ENCODE measurements around the gene GJE1. TPM values are rescaled to one million over a fixed set of nuclear protein-coding genes. Genes with fewer than 3 reads are reported as not detected.
"Not testable (repeated sequence)": the region's sequence is repeated elsewhere in the genome, so short reads cannot be mapped to it uniquely, and the experiment has no call there.

Gene GJE1, protein sequence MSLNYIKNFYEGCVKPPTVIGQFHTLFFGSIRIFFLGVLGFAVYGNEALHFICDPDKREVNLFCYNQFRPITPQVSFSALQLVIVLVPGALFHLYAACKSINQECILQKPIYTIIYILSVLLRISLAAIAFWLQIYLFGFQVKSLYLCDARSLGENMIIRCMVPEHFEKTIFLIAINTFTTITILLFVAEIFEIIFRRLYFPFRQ
- total RNA-seq (not detected), polyA plus RNA-seq (not detected)

DNA sequence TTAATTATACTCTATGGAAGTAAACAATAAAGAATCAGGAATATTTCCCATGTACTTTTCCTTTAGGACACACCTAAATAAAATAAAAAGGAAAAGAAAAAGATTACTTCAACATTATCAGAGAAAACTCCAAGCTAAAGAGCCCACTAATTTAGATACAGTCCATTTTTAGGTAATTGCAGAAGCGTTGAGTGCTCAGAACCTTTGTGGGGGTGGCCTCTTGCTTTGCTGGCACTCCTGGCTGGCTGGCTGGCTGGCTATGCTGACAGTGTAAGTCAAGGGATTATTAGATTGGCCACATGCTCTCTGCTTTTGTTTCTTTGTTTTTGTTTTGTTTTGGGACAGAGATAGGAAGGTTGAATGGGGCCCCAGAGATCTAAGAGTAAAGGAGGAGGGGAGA, at the start of gene GJE1:
GJE1 (plus strand) TSS at position 301 of the 400 bp plus-strand sequence. CDS start 234 bp downstream, outside the sequence.
- H3K27ac ChIP-seq (ENCODE audit: insufficient read depth, low read length, poor library complexity, severe bottlenecking) = no peak within 1 kb of the TSS
- H3K4me1 ChIP-seq (ENCODE audit: control insufficient read depth, insufficient read depth, low read length, poor library complexity, severe bottlenecking) = no peaks in the 10 kb centered on the region
- H3K4me1 Mint-ChIP-seq = no peaks in the 10 kb centered on the region
- peaks cover 22% of the 10 kb centered on the region for H3K27me3 ChIP-seq (ENCODE audit: control insufficient read depth, insufficient read depth, low read length)
- H3K27ac Mint-ChIP-seq = peak within 1 kb of the TSS in 1 of 3 donors; percentile 20
- no peak for ATAC-seq (ENCODE audit: low read depth in 2 of 2)
- peaks cover 32% of the 10 kb centered on the region for H3K27me3 Mint-ChIP-seq
- no peak for DNase-seq
- no peaks in the 10 kb centered on the region for H3K9me3 ChIP-seq (ENCODE audit: control insufficient read depth in 2 of 2, low read length in 2 of 2)
- no peaks in the 10 kb centered on the region for H3K36me3 Mint-ChIP-seq
- peaks cover 0 to 2% (median 0%) of the 10 kb centered on the region in 7 donors for H3K9me3 Mint-ChIP-seq
- no peak within 1 kb of the TSS for H3K4me3 Mint-ChIP-seq
- H3K36me3 ChIP-seq (ENCODE audit: control insufficient read depth, insufficient read depth, low read length) = no peaks in the 10 kb centered on the region
- no peak within 1 kb of the TSS for H3K4me3 ChIP-seq (ENCODE audit: low read depth, low read length)

DNA sequence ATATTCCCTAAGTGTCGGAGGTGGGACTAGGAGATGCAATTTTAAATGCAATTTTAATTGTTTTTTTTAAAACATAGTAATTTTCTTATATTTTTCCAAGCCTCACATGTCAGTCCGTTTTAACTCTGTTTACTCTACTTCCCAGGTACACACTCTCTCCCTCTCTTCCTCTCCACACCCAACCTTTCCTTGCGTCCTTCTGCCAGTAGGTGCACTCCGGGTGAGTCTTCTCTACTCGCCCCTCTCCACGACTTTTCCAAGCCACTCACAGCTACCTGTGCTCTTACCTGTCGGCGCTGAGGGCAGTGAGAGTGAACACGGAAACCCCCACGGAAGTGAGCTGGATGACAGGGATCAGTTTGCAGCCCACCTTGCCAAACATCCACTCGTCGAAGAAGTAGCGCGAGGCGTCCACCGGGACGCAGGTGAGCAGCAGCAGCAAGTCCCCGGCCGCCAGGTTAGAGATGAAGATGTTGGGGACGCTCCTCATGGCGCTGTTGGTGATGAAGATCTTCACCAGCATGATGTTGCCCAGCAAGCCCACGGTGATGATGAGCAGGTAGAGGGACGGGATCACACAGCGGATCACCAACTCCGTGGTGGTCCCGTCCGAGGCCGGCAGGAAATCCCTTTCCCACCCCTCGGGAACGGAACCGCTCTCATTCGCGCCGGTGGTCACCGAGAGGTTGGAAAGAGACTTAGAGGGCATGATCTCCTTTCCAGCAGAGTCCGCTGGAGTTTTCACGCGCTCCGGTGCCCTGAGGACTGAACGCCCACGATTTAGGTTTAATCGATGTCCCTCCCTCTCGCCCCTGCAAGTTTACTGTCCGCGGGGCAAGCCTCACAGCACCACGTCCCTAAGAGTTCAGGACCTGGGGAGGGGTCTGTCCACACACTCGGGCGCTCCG, 44.5 kb upstream of the GJE1 start:
- Histone ChIP-seq H3K4me1 (ENCODE audit: control insufficient read depth, insufficient read depth, low read length, poor library complexity, severe bottlenecking) (no peaks in the 10 kb centered on the region), H3K36me3 (ENCODE audit: control insufficient read depth, insufficient read depth, low read length) (no peaks in the 10 kb centered on the region), H3K9me3 (ENCODE audit: control insufficient read depth in 2 of 2, low read length in 2 of 2) (no peaks in the 10 kb centered on the region), H3K27me3 (ENCODE audit: control insufficient read depth, insufficient read depth, low read length) (peaks cover 12% of the 10 kb centered on the region), H3K4me3 (ENCODE audit: low read depth, low read length) (no peak overlapping the region), H3K27ac (ENCODE audit: insufficient read depth, low read length, poor library complexity, severe bottlenecking) (no peak overlapping the region)
- Mint-ChIP-seq H3K9me3 (peaks cover 0 to 3% (median 0%) of the 10 kb centered on the region in 7 donors), H3K36me3 (no peaks in the 10 kb centered on the region), H3K27me3 (peaks cover 16% of the 10 kb centered on the region), H3K4me1 (peaks cover 0 to 6% (median 0%) of the 10 kb centered on the region in 4 donors), H3K4me3 (peak overlapping the region in 1 of 4 donors; percentile 35), H3K27ac (no peak overlapping the region)
- DNase-seq (no peak), ATAC-seq (ENCODE audit: low read depth in 2 of 2) (no peak)

DNA sequence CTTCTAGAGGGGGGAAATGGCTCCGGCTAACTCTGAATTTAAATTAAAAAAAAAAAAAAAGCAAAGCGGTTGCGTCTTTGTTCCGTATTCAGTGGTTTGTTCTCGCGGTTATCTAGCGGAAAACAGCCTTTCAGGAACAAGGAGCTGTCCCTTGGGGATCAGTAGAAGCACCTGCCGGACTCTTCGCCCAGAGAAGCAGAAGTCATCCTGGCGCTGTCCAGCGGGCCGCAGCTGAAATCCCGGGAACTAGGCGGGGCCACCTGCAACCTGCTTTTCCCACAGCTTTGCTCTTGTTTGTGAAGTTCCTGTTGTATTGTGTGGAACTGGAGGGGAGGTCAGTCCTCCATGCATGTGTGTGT, 43.9 kb upstream of the GJE1 start:
- H3K4me1 ChIP-seq (ENCODE audit: control insufficient read depth, insufficient read depth, low read length, poor library complexity, severe bottlenecking) = no peaks in the 10 kb centered on the region
- no peak for DNase-seq
- no peak for ATAC-seq (ENCODE audit: low read depth in 2 of 2)
- Mint-ChIP-seq H3K27me3 (peaks cover 16% of the 10 kb centered on the region), H3K27ac (no peak overlapping the region), H3K4me1 (peaks cover 0 to 6% (median 0%) of the 10 kb centered on the region in 4 donors), H3K4me3 (no peak overlapping the region), H3K36me3 (no peaks in the 10 kb centered on the region), H3K9me3 (peaks cover 0 to 3% (median 0%) of the 10 kb centered on the region in 7 donors)
- no peak overlapping the region for H3K27ac ChIP-seq (ENCODE audit: insufficient read depth, low read length, poor library complexity, severe bottlenecking)
- H3K36me3 ChIP-seq (ENCODE audit: control insufficient read depth, insufficient read depth, low read length) = no peaks in the 10 kb centered on the region
- H3K4me3 ChIP-seq (ENCODE audit: low read depth, low read length) = no peak overlapping the region
- peaks cover 12% of the 10 kb centered on the region for H3K27me3 ChIP-seq (ENCODE audit: control insufficient read depth, insufficient read depth, low read length)
- no peaks in the 10 kb centered on the region for H3K9me3 ChIP-seq (ENCODE audit: control insufficient read depth in 2 of 2, low read length in 2 of 2)

DNA sequence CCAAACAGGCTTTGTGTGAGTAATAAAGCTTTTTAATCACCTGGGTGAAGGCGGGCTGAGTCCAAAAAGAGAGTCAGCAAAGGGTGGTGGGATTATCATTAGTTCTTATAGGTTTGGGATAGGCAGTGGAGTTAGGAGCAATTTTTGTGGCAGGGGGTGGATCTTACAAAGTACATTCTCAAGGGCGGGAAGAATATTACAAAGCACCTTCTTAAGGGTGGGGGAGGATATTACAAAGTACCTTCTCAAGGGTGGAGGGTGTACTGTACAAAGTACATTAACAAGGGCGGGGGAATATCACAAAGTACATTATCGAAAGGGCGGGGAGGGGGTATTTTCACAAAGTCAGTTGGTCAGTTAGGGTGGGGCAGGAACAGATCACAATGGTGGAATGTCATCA, 27.9 kb upstream of the GJE1 start:
- H3K36me3 ChIP-seq (ENCODE audit: control insufficient read depth, insufficient read depth, low read length); H3K27me3 ChIP-seq (ENCODE audit: control insufficient read depth, insufficient read depth, low read length); H3K9me3 ChIP-seq (ENCODE audit: control insufficient read depth in 2 of 2, low read length in 2 of 2); H3K9me3 Mint-ChIP-seq; H3K27ac ChIP-seq (ENCODE audit: insufficient read depth, low read length, poor library complexity, severe bottlenecking); H3K27ac Mint-ChIP-seq; H3K27me3 Mint-ChIP-seq; H3K4me3 Mint-ChIP-seq; H3K36me3 Mint-ChIP-seq; ATAC-seq (ENCODE audit: low read depth in 2 of 2); H3K4me1 Mint-ChIP-seq; H3K4me3 ChIP-seq (ENCODE audit: low read depth, low read length); H3K4me1 ChIP-seq (ENCODE audit: control insufficient read depth, insufficient read depth, low read length, poor library complexity, severe bottlenecking); DNase-seq: not testable (repeated sequence)

DNA sequence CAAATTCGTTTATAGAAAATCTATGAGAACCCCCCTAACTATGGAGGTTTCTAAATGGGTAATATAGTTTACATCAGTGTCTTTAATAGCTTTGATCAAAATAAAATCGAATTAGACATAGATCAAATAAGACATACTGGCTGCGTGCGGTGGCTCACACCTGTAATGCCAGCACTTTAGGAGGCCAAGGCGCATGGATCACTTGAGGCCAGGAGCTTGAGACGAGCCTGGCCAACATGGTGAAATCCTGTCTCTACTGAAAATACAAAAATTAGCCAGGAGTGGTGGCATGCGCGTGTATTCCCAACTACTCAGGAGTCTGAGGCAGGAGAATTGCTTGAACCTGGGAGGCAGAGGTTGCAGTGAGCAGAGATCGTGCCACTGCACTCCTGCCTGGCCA, 21.9 kb upstream of the GJE1 start:
- H3K4me3 Mint-ChIP-seq, DNase-seq: not testable (repeated sequence)

DNA sequence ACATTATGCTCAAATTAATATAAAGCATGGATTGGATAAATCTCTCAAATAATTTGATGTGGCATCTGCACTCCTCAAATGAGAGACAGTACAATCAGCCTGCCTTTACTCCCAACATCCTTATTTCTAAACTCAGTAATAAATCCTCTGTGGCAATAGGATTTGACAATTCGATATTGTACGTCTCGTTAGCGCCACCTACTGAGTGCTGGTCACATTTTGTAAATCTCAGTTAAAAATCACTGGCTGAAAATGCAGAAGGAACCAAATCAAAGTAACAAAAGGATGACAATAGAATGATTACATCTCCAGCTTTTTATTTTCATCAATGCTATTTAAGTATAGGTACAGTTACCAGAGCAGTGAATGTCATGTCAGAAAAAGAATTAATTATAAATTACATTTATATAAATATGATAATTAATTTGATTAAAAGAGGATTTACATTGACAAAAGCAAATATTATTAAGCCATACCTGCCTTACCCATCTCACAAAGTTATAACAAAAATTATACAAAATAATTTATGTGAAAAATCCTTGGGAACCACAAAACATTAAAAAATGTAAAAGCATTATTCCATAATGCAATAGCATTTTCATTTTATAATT, 20.2 kb upstream of the GJE1 start:
- Histone ChIP-seq H3K27me3 (ENCODE audit: control insufficient read depth, insufficient read depth, low read length) (no peaks in the 10 kb centered on the region), H3K36me3 (ENCODE audit: control insufficient read depth, insufficient read depth, low read length) (no peaks in the 10 kb centered on the region), H3K4me1 (ENCODE audit: control insufficient read depth, insufficient read depth, low read length, poor library complexity, severe bottlenecking) (no peaks in the 10 kb centered on the region), H3K27ac (ENCODE audit: insufficient read depth, low read length, poor library complexity, severe bottlenecking) (no peak overlapping the region), H3K9me3 (ENCODE audit: control insufficient read depth in 2 of 2, low read length in 2 of 2) (no peaks in the 10 kb centered on the region), H3K4me3 (ENCODE audit: low read depth, low read length) (no peak overlapping the region)
- H3K9me3 Mint-ChIP-seq = peaks cover 0 to 2% (median 0%) of the 10 kb centered on the region in 7 donors
- H3K36me3 Mint-ChIP-seq = no peaks in the 10 kb centered on the region
- H3K4me1 Mint-ChIP-seq = peaks cover 0 to 4% (median 0%) of the 10 kb centered on the region in 4 donors
- DNase-seq = peak; percentile 34 to 69 (median 54)
- no peak overlapping the region for H3K4me3 Mint-ChIP-seq
- no peak for ATAC-seq (ENCODE audit: low read depth in 2 of 2)
- H3K27ac Mint-ChIP-seq = no peak overlapping the region
- H3K27me3 Mint-ChIP-seq = peaks cover 12% of the 10 kb centered on the region

More for the DNA sequence above, 21.9 kb upstream of the GJE1 start:
- H3K27ac ChIP-seq (ENCODE audit: insufficient read depth, low read length, poor library complexity, severe bottlenecking); H3K9me3 Mint-ChIP-seq; H3K27me3 Mint-ChIP-seq; ATAC-seq (ENCODE audit: low read depth in 2 of 2); H3K36me3 Mint-ChIP-seq; H3K4me3 ChIP-seq (ENCODE audit: low read depth, low read length); H3K4me1 ChIP-seq (ENCODE audit: control insufficient read depth, insufficient read depth, low read length, poor library complexity, severe bottlenecking); H3K4me1 Mint-ChIP-seq; H3K9me3 ChIP-seq (ENCODE audit: control insufficient read depth in 2 of 2, low read length in 2 of 2); H3K27me3 ChIP-seq (ENCODE audit: control insufficient read depth, insufficient read depth, low read length); H3K27ac Mint-ChIP-seq; H3K36me3 ChIP-seq (ENCODE audit: control insufficient read depth, insufficient read depth, low read length): not testable (repeated sequence)

DNA sequence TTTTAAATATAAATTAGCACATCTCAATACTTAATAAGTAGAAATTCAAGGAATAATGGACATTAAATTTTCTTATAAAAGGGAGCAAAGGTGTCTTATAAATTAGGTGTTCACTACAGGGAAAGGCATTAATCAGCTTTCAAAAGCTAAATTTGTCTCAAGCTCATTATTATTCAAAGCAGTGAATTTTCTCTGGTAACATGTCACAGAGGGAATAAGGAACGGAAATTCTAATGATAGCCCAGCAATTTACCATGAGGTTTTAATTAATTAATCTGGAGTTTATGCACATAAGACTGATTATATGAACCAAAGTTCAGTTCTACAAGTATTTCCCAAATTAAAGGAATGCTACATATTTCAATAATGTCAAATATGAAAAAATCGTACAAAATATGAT, 15.4 kb upstream of the GJE1 start:
- DNase-seq (no peak), ATAC-seq (ENCODE audit: low read depth in 2 of 2) (no peak)
- Histone ChIP-seq H3K36me3 (ENCODE audit: control insufficient read depth, insufficient read depth, low read length) (no peaks in the 10 kb centered on the region), H3K27ac (ENCODE audit: insufficient read depth, low read length, poor library complexity, severe bottlenecking) (no peak overlapping the region), H3K9me3 (ENCODE audit: control insufficient read depth in 2 of 2, low read length in 2 of 2) (no peaks in the 10 kb centered on the region), H3K27me3 (ENCODE audit: control insufficient read depth, insufficient read depth, low read length) (peaks cover 9% of the 10 kb centered on the region), H3K4me1 (ENCODE audit: control insufficient read depth, insufficient read depth, low read length, poor library complexity, severe bottlenecking) (no peaks in the 10 kb centered on the region), H3K4me3 (ENCODE audit: low read depth, low read length) (no peak overlapping the region)
- H3K36me3 Mint-ChIP-seq = no peaks in the 10 kb centered on the region
- no peaks in the 10 kb centered on the region for H3K4me1 Mint-ChIP-seq
- no peak overlapping the region for H3K27ac Mint-ChIP-seq
- peaks cover 0 to 2% (median 0%) of the 10 kb centered on the region in 7 donors for H3K9me3 Mint-ChIP-seq
- H3K27me3 Mint-ChIP-seq = peaks cover 8% of the 10 kb centered on the region
- H3K4me3 Mint-ChIP-seq = no peak overlapping the region
